GM20000 (cell line): ENCODE data around the gene RHOBTB3.
"Not testable (repeated sequence)": the region's sequence is repeated elsewhere in the genome, so short reads cannot be mapped to it uniquely, and the experiment has no call there.

Experiments
- DNase-seq: peaks from one replicate; pipeline ENCODE4 v3.0.0; 2012; ENCODE audit warnings: low spot score
- TF ChIP-seq, protein P1 (sequence below): IDR thresholded peaks from 2 replicates; pipeline ENCODE4 v1.5.1; 2012; ENCODE audit warnings: mild to moderate bottlenecking, control low read depth; ENCODE audit errors: extremely low read depth, missing control alignments

The RHOBTB3 gene

DNA sequence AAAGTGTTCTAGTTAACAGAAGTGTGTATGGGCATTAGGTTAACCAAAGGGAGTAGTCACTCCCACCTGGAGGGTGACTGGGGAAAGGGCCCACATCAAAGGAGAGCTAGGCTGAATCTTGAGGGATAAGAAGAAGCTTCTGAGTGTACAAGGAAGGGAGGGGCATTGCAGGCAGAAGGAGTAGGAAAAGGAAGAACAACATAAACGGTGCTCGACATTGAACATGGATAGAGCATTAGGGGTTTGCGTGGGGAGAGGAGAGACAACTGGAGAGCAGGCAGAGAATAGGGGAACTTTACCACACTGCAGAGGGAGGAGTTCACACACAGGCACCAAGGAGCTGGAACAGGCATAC, 96.7 kb downstream of the RHOBTB3 start:
- DNase-seq, result no peak
- TF ChIP-seq, protein P1, sequence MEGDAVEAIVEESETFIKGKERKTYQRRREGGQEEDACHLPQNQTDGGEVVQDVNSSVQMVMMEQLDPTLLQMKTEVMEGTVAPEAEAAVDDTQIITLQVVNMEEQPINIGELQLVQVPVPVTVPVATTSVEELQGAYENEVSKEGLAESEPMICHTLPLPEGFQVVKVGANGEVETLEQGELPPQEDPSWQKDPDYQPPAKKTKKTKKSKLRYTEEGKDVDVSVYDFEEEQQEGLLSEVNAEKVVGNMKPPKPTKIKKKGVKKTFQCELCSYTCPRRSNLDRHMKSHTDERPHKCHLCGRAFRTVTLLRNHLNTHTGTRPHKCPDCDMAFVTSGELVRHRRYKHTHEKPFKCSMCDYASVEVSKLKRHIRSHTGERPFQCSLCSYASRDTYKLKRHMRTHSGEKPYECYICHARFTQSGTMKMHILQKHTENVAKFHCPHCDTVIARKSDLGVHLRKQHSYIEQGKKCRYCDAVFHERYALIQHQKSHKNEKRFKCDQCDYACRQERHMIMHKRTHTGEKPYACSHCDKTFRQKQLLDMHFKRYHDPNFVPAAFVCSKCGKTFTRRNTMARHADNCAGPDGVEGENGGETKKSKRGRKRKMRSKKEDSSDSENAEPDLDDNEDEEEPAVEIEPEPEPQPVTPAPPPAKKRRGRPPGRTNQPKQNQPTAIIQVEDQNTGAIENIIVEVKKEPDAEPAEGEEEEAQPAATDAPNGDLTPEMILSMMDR, result no peak

DNA sequence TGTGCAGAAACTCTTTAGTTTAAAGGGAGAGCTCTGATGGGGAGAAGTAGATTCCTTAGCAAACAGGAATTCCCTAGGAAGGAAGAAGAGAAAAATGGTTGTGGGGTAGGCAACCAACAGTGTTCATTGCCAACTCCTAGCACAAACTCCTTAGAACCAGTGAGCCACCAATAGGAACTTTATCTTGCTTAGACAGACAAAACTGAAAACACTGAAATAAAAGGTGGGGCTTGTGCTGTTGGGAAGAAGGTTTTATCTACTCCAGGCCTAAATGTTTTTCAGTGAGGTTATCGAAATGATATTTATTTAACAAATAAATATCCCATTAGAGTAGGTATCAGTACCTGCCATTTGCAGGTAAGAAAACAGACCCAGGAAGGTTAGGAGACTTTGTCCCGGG, 99.1 kb downstream of the RHOBTB3 start:
- TF ChIP-seq, protein P1, result no peak
- no peak for DNase-seq

DNA sequence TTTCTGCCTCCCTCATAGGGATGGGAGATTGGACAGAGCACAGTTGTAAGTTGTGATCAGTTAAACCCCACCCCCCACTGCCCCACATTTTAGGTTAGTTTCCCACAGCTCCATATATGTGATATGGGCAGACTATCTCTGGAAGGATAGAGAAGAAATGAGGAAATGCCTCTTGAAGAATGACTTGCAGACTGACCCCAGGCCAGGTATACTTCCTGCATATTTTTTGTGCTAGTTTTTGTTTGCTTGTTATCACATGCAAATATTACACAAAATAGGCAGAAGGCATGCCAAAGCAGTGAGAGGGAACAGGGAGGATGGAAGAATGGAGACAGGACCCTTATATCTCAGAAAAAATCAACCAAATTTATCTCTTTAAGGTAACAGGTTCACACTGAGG, 101.5 kb downstream of the RHOBTB3 start:
- TF ChIP-seq, protein P1, result no peak
- no peak for DNase-seq

DNA sequence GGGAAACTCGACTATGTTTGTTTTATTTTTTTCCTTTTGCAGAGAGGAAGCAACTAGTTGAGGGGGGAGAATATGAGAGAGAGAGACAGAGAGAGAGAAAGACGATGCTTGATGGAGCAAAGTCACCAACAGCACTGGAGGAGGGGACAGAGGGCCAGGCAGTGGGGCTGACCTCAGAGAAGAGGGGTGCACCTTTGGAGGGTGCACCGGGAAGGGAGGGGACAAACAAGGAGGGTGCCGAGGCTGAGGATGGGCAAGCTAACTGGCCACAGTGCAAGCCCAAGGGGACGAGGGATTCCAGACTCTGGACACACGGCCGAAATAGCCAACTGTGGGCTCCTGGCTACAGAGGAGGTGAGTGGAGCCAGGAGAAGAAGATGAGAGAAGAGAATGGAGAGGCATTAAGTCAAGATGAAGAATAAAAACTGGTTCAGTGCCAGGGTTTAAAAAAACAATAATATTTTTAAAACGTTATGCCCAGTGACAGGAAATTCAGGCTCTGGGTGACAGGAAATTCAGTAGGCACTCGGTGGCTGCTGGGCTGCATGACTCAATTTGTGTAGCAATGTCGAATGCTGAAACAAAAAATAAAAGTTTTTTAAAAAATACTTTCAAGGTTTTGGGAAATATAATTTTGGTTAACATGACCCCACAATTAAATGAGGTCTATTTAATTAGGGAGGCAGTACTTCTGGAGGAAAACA, 104.7 kb downstream of the RHOBTB3 start:
- TF ChIP-seq, protein P1, result no peak
- DNase-seq, result no peak

DNA sequence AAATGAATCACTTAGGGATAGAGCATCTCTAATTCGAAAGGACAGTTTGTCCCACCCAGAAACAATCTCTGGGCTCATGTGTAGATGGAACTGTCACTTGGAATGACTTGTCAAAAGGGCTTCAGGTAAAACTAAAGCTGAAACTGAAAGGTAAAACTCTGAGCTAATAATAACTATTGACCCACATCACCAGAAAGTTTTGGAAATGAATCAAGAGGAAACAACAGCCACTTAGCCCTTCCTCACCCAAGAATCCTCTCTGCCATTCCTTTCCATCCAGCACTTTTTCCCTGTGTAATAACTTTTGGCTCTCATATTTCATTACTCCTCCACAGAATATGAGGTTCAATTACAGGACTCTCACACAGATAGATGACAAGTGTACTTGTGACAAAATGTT, 105.4 kb downstream of the RHOBTB3 start:
- peak; percentile 51 for DNase-seq
- TF ChIP-seq, protein P1, result no peak

DNA sequence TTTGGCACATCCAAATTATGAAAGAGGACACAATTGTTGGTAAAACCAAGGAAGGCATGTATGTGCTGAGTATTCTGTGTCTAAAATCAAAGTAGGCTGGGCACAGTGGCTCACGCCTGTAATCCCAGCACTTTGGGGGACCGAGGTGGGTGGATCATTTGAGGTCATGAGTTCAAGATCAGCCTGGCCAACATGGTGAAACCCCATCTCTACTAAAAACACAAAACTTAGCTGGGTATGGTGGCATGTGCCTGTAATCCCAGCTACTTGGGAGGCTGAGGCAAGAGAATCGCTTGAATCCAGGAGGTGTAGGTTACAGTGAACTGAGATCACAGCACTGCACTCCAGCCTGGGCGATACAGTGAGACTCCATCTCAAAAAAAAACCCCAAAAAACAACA, 105.8 kb downstream of the RHOBTB3 start:
- not testable (repeated sequence) for DNase-seq

DNA sequence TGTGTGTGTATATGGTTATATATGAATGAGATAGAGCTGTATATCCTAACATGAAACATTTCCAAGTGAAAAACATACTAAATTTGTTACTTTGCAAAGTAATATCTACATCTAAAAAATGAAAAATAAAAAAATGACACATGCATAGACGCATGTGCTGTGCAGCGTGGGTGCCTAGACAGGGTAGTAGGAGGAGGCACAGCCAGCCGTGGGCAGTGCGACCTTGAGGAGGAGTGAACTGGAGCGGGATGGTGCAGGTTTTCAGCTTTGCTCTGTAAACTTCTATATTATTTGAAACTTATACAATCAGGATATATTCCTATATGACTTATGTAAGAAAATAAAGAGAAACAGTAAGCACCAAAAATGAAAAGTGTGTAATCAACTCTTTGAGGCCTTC, 106.4 kb downstream of the RHOBTB3 start:
- no peak for DNase-seq
- TF ChIP-seq, protein P1, result no peak

DNA sequence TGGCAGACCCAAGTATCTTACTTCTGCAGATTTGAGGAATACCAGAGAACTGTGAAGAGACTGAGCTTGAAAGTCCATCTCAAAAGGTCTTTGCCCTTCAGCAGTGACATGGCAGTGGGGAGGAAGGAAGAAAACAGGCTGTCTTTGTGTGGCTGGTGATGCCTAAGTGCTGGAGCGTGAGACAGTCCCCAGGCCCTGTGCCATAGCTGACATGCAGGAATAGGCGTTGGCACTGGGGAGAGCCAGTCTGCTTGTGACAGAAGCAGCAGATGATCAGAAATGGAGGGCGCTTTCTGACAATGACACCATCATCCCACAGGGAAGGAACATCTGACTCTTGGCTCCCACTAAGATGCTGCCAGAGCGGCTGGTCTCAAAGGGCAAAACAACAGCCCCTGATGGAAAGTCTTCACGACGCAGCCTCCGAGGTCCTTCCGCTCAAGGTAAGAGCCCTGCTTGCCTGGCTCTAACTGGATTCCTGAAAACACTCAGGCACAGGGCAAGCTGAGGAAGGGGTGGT, 106.9 kb downstream of the RHOBTB3 start:
- DNase-seq, result no peak
- TF ChIP-seq, protein P1, result no peak
